Right atrium auricular region (tissue), 2 donors: ENCODE measurements around the gene CCDC87. TPM values are rescaled to one million over a fixed set of nuclear protein-coding genes. Genes with fewer than 3 reads are reported as not detected.
A peak's percentile ranks its signal among the peaks of the same experiment; 100 is the strongest.

Experiments
- DNase-seq: peaks from one replicate; pipeline ENCODE4 v3.0.0-alpha.2; 2019; ENCODE audit warnings: low spot score
- H3K27ac ChIP-seq, 2 donors: fragments of 200-600 bp; sonication (generic); 1 replicate in 1 of 2; 2 replicates in 1 of 2; pipeline ENCODE4 v1.5.1; 2016 to 2019
- H3K27me3 ChIP-seq, 2 donors: fragments of 200-600 bp; sonication (generic); one replicate each; pipeline versions ENCODE4 v1.5.1 to v1.6.0; 2017 to 2019
- H3K36me3 ChIP-seq: fragments of 200-600 bp; sonication (generic); one replicate; pipeline ENCODE4 v1.5.1; 2016
- H3K4me1 ChIP-seq, 2 donors: fragments of 200-600 bp; sonication (generic); one replicate each; pipeline versions ENCODE4 v1.5.1 to v1.6.0; 2017 to 2019
- H3K4me3 ChIP-seq, 2 donors: fragments of 200-600 bp; sonication (generic); 1 replicate in 1 of 2; 2 replicates in 1 of 2; pipeline ENCODE4 v1.5.1; 2017 to 2019; ENCODE audit warnings: mild to moderate bottlenecking in 1 of 2, moderate library complexity in 1 of 2
- H3K9me3 ChIP-seq, 2 donors: fragments of 200-600 bp; sonication (generic); one replicate each; pipeline ENCODE4 v1.5.1; 2019
- CTCF ChIP-seq, 2 donors: fragments of 200-600 bp; sonication (generic); IDR thresholded peaks; one replicate each; pipeline ENCODE4 v1.5.1; 2019; ENCODE audit warnings: antibody characterized with exemption in 2 of 2
- total RNA-seq, 2 donors: library from RNA; depleted of rRNA; stranded (reverse); fragments of >200 nt; gene quantifications; one replicate each; pipeline ENCODE4 v1.1.0, GENCODE V29; 2016

Gene CCDC87
- total RNA-seq, 2 donors from 2014 or later = 0.26 to 0.86 TPM

GRCh38 chr11:66559142-66559865 lies 33.6 kb downstream of the CCDC87 start:
- DNase-seq = no peak
- peaks cover 4% of the 10 kb centered on the region for H3K36me3 ChIP-seq
- no peak for TF ChIP-seq CTCF (IDR thresholded peaks at IDR 0.05)
- peak overlapping the region in 1 of 2 donors; percentile 21 for H3K4me3 ChIP-seq
- H3K9me3 ChIP-seq = no peaks in the 10 kb centered on the region
- no peak overlapping the region for H3K27ac ChIP-seq
- no peaks in the 10 kb centered on the region for H3K27me3 ChIP-seq
- H3K4me1 ChIP-seq = peaks cover 0 to 9% of the 10 kb centered on the region in 2 donors

GRCh38 chr11:66557733-66558326 lies 35.0 kb downstream of the CCDC87 start:
- Histone ChIP-seq H3K4me3 (no peak overlapping the region), H3K4me1 (peaks cover 0 to 9% of the 10 kb centered on the region in 2 donors), H3K27ac (no peak overlapping the region), H3K27me3 (no peaks in the 10 kb centered on the region), H3K9me3 (no peaks in the 10 kb centered on the region), H3K36me3 (no peaks in the 10 kb centered on the region)
- DNase-seq = no peak
- no peak for TF ChIP-seq CTCF (IDR thresholded peaks at IDR 0.05)

- DNase-seq = no peak
- no peaks in the 10 kb centered on the region for H3K9me3 ChIP-seq
- TF ChIP-seq CTCF (IDR thresholded peaks at IDR 0.05) = no peak
- no peak overlapping the region for H3K4me3 ChIP-seq
- H3K4me1 ChIP-seq = peaks cover 0 to 9% of the 10 kb centered on the region in 2 donors
- no peaks in the 10 kb centered on the region for H3K36me3 ChIP-seq
- H3K27me3 ChIP-seq = no peaks in the 10 kb centered on the region
- no peak overlapping the region for H3K27ac ChIP-seq
Measured at GRCh38 chr11:66556086-66556485, 36.8 kb downstream of the CCDC87 start.

GRCh38 chr11:66555416-66555815 lies 37.4 kb downstream of the CCDC87 start:
- DNase-seq = no peak

GRCh38 chr11:66554602-66555001 lies 38.3 kb downstream of the CCDC87 start:
- TF ChIP-seq CTCF (IDR thresholded peaks at IDR 0.05) = no peak
- no peak for DNase-seq
- Histone ChIP-seq H3K27ac (no peak overlapping the region), H3K9me3 (no peaks in the 10 kb centered on the region), H3K27me3 (no peaks in the 10 kb centered on the region), H3K4me1 (peaks cover 0 to 9% of the 10 kb centered on the region in 2 donors), H3K4me3 (no peak overlapping the region), H3K36me3 (no peaks in the 10 kb centered on the region)

More at GRCh38 chr11:66555416-66555815, 37.4 kb downstream of the CCDC87 start:
- Histone ChIP-seq H3K36me3 (no peaks in the 10 kb centered on the region), H3K4me3 (no peak overlapping the region), H3K4me1 (peaks cover 0 to 9% of the 10 kb centered on the region in 2 donors), H3K9me3 (no peaks in the 10 kb centered on the region), H3K27ac (no peak overlapping the region), H3K27me3 (no peaks in the 10 kb centered on the region)
- TF ChIP-seq CTCF (IDR thresholded peaks at IDR 0.05) = no peak
